Measurements from ENCODE around the gene TP53RK.

Gene TP53RK

DNA sequence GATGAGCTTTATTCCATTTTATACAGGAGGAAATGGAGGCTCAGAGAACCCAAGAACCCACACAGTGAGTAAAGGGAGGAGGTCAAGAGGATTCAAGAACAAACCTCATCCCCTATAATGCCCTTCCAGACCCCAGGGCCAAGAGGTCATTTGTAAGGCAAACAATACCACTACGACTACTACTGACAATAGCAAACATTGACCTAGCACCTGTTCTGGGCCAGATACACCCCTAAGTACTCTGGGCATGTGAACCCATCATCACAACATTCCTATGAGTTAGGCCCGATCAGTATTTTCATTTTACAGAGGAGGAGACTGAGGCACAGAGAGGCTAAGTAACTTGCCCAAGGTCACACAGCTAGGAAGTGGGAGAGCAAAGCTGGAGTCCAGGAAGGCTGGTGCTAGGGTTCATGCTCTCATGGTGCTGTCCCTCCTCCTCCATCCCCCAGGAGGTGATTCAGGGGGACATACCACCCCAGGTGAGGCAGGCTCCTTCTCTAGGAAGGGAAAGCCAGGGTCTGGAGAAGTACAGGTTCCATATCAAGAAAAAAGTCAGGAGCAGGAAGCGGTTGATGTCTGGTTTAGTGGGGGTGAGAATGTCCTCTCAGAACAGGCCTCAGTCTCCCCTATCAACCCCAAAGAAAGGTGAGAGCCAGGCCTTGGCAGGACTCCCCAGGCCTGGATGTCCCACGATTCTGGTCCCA, 51.7 kb downstream of the TP53RK start:
- DNase-seq: no peak

DNA sequence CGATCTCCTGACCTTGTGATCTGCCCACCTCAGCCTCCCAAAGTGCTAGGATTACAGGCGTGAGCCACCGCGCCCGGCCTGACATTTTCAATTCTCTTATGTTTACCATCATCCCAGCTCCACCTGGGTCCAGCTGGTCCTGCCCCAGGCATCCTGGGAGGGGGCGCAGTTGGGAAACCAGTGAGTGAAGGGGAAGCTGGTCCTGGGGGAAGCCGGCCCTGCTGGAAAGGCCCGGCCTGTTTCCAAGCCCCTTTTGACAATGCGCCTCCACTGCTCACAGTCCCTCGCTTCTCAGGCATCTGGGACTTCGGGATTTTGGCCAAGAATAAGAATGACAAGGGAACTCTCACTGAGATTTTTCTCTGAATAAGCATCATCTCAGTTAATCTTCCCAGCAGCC, 52.2 kb downstream of the TP53RK start:
- DNase-seq: no peak

DNA sequence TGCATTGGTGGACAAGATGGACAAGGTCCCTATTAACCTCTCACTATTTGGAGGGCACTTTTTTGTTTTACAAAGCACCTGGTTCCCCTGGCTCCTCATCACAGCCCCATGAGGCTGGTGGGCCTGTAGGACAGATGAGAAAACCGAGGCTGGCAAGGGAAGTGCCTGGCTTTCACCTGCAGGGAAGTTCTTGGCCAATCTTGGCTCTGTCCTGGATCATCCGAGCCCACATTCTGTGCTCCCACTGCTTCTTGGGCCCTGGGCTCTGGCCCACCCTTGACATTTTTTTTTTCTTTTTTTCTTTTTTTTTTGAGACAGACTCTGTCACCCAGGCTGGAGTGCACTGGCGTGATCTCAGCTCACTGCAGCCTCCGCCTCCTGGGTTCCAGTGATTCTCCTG, 52.7 kb downstream of the TP53RK start:
- DNase-seq: no peak

DNA sequence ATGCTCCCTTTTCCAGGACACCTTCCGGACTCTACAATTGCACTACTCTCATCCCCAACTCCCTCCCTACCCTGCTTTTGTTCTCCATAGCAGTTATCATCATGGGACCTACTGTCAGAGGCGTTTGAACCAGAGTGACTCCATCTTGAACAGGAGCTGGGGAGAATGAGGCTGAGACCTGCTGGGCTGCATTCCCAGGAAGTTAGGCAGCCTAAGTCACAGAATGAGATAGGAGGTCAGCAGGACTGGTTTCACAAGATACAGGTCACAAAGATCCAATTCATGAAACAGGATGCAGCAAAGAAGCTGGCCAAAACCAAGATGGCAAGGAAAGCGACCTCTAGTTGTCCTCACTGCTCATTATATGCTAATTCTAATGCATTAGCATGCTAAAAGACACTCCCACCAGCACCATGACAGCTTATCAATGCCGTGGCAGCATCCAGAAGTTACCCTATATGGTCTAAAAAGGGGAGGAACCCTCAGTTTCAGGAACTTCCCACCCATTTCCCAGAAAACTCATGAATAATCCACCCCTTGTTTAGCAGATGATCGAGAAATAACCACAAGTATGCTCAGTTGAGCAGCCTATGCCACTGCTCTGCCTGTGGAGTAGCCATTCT, 53.6 kb downstream of the TP53RK start:
- DNase-seq: no peak

DNA sequence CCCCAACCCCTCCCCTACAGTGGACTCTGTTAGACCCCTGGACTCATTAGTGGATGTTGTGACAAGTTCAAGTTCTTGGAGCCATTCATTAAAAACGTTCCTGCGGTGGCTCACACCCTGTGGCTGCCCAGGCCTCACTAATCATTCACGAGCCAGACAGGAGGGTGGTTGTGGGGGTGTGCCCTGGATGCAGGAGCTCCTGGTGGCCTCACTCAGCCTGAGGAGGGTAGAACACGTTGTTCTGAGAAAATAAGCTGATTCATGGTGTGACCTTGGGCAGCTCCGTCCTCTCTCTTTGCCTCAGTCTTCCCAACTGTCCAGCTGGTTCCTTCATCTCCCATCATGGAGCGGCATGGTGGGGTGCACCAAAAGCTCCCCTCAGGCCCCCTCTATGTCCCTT, 54.7 kb downstream of the TP53RK start:
- no peak for DNase-seq

Measured in effector CD8-positive, alpha-beta T cell (primary cell).